HEK293 (cell line): ENCODE results near the gene ATP5MC3.

Experiments
- PATZ1 ChIP-seq: fragments of 450-650 bp; formaldehyde crosslinking; IDR thresholded peaks from 2 replicates; pipeline ENCODE4 v1.5.1; 2016; ENCODE audit warnings: missing biosample characterization, missing genetic modification characterization
- YY1 ChIP-seq: fragments of 450-650 bp; formaldehyde crosslinking; IDR thresholded peaks from 2 replicates; pipeline ENCODE4 v1.5.1; 2018; ENCODE audit warnings: missing biosample characterization, missing genetic modification characterization
- ZBTB21 ChIP-seq: fragments of 450-650 bp; formaldehyde crosslinking; IDR thresholded peaks from 2 replicates; pipeline ENCODE4 v1.5.1; 2017; ENCODE audit warnings: missing biosample characterization, missing genetic modification characterization
- ZBTB49 ChIP-seq: fragments of 450-650 bp; formaldehyde crosslinking; IDR thresholded peaks from 2 replicates; pipeline ENCODE4 v1.5.1; 2016; ENCODE audit warnings: missing biosample characterization, missing genetic modification characterization, low read depth
- ZBTB7A ChIP-seq: fragments of 450-650 bp; formaldehyde crosslinking; IDR thresholded peaks from 2 replicates; pipeline ENCODE4 v1.5.1; 2016; ENCODE audit warnings: low read depth, missing biosample characterization, missing genetic modification characterization
- ZNF266 ChIP-seq: fragments of 450-650 bp; formaldehyde crosslinking; IDR thresholded peaks from 2 replicates; pipeline ENCODE4 v1.5.1; 2016; ENCODE audit warnings: missing biosample characterization, missing genetic modification characterization, low read depth
- ZNF274 ChIP-seq, 2 experiments: fragments of 200-500 bp in 1 of 2; fragments of 450-650 bp in 1 of 2; sonication (Bioruptor generic) in 1 of 2; formaldehyde crosslinking in 1 of 2; IDR thresholded peaks; 2 replicates each; pipeline versions ENCODE4 v1.5.1 to v1.6.1; 2014 to 2016; ENCODE audit warnings: borderline replicate concordance in 1 of 2, inconsistent platforms in 1 of 2, low read length in 1 of 2, missing biosample characterization in 1 of 2, missing genetic modification characterization in 1 of 2
- ZNF302 ChIP-seq: fragments of 450-650 bp; formaldehyde crosslinking; IDR thresholded peaks from 2 replicates; pipeline ENCODE4 v1.5.1; 2016; ENCODE audit warnings: missing biosample characterization, missing genetic modification characterization, low read depth
- ZNF350 ChIP-seq: fragments of 450-650 bp; formaldehyde crosslinking; IDR thresholded peaks from 2 replicates; pipeline ENCODE4 v1.5.0; 2017; ENCODE audit warnings: missing biosample characterization, mild to moderate bottlenecking, missing genetic modification characterization
- ZNF391 ChIP-seq: fragments of 450-650 bp; formaldehyde crosslinking; IDR thresholded peaks from 2 replicates; pipeline ENCODE4 v1.5.1; 2016; ENCODE audit warnings: low read depth, missing biosample characterization, missing genetic modification characterization, borderline replicate concordance
- ZNF521 ChIP-seq: fragments of 450-650 bp; formaldehyde crosslinking; IDR thresholded peaks from 2 replicates; pipeline ENCODE4 v1.5.1; 2017; ENCODE audit warnings: missing biosample characterization, mild to moderate bottlenecking, missing genetic modification characterization
- ZNF660 ChIP-seq: fragments of 450-650 bp; IDR thresholded peaks from 2 replicates; pipeline ENCODE4 v1.5.1; 2018; ENCODE audit warnings: missing biosample characterization, mild to moderate bottlenecking, missing genetic modification characterization
- ZNF747 ChIP-seq: fragments of 450-650 bp; formaldehyde crosslinking; IDR thresholded peaks from 2 replicates; pipeline ENCODE4 v1.5.1; 2016; ENCODE audit warnings: missing biosample characterization, missing genetic modification characterization
- TF ChIP-seq, protein P1 (sequence below): fragments of 450-650 bp; formaldehyde crosslinking; IDR thresholded peaks from 2 replicates; pipeline ENCODE4 v1.5.1; 2016; ENCODE audit warnings: missing biosample characterization, missing genetic modification characterization

GRCh38 chr2:175228179-175228578 lies 46.7 kb upstream of the ATP5MC3 start:
- TF ChIP-seq, protein P1, sequence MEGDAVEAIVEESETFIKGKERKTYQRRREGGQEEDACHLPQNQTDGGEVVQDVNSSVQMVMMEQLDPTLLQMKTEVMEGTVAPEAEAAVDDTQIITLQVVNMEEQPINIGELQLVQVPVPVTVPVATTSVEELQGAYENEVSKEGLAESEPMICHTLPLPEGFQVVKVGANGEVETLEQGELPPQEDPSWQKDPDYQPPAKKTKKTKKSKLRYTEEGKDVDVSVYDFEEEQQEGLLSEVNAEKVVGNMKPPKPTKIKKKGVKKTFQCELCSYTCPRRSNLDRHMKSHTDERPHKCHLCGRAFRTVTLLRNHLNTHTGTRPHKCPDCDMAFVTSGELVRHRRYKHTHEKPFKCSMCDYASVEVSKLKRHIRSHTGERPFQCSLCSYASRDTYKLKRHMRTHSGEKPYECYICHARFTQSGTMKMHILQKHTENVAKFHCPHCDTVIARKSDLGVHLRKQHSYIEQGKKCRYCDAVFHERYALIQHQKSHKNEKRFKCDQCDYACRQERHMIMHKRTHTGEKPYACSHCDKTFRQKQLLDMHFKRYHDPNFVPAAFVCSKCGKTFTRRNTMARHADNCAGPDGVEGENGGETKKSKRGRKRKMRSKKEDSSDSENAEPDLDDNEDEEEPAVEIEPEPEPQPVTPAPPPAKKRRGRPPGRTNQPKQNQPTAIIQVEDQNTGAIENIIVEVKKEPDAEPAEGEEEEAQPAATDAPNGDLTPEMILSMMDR = no peak
- TF ChIP-seq PATZ1 (tag by site-specific recombination) = no peak
- TF ChIP-seq ZNF660 (tag by site-specific recombination) = no peak
- no peak for TF ChIP-seq ZNF747 (tag by site-specific recombination)
- TF ChIP-seq ZBTB49 = no peak
- TF ChIP-seq ZNF521 = no peak
- no peak for TF ChIP-seq ZNF391 (tag by site-specific recombination)
- no peak for TF ChIP-seq ZNF274 (IDR thresholded peaks at IDR 0.05; ENCODE audit: low read length)
- no peak for TF ChIP-seq ZNF274 (tag by site-specific recombination; IDR thresholded peaks at IDR 0.05; ENCODE audit: borderline replicate concordance)
- no peak for TF ChIP-seq YY1 (tag by site-specific recombination)
- no peak for TF ChIP-seq ZNF266 (tag by site-specific recombination)
- no peak for TF ChIP-seq ZBTB21 (tag by site-specific recombination)
- no peak for TF ChIP-seq ZBTB7A (tag by site-specific recombination)
- TF ChIP-seq ZNF302 (tag by site-specific recombination) = no peak
- no peak for TF ChIP-seq ZNF350 (tag by site-specific recombination)
